Adrenal gland (tissue), 5 donors: ENCODE results near the gene THSD7B.

Source experiments
- CTCF ChIP-seq, 6 experiments: fragments of 450-650 bp in 4 of 6; fragments of 200-600 bp in 2 of 6; sonication (generic) in 1 of 6; IDR thresholded peaks; 1 replicate in 5 of 6; 2 replicates in 1 of 6; pipeline versions ENCODE4 v1.5.1 to v1.8.0; 2016 to 2021; ENCODE audit warnings: antibody characterized with exemption in 6 of 6, mild to moderate bottlenecking in 2 of 6, moderate library complexity in 1 of 6
- POLR2A ChIP-seq, 2 donors: fragments of 450-650 bp; IDR thresholded peaks; one replicate each; pipeline ENCODE4 v1.6.1; 2017; ENCODE audit warnings: antibody characterized with exemption in 2 of 2, mild to moderate bottlenecking in 2 of 2, moderate library complexity in 1 of 2
- donor health status: DM: no; HTN: no; CAD: no.

- TF ChIP-seq CTCF (IDR thresholded peaks at IDR 0.05): no peak
- TF ChIP-seq POLR2A (IDR thresholded peaks at IDR 0.05): no peak
Measured at GRCh38 chr2:136777391-136777790, 12.0 kb downstream of the THSD7B start.
